IMR-90 (cell line): ENCODE data around the gene RPS16. TPM values are rescaled to one million over a fixed set of nuclear protein-coding genes. Genes with fewer than 3 reads are reported as not detected.

Experiments used
- ATAC-seq: fragments of 200-7000 bp; cut with Tn5 transposase; 2 replicates; pipeline ENCODE4 v1.9.1; 2020; ENCODE audit warnings: low read depth, mild to moderate bottlenecking, moderate library complexity
- BruUV-seq: library from RNA; stranded (reverse); fragments of 400-500 nt; replicated peaks from 2 replicates; lab custom pipeline; 2021; lab: Mats Ljungman, UMichigan
- CTCF ChIA-PET: fragments of 300-600 bp; formaldehyde crosslinking; extraction: SDS; loops from one replicate; lab custom pipeline; 2021; ENCODE audit warnings: antibody characterized with exemption; lab: Yijun Ruan, JAX
- POLR2A ChIA-PET: fragments of 300-600 bp; sonication (Branson Sonifier 250); formaldehyde crosslinking; loops from one replicate; lab custom pipeline; 2022; ENCODE audit warnings: antibody characterized with exemption; ENCODE audit not compliant: unreplicated experiment; lab: Charles Lee
- DNase-seq: peaks from one replicate; pipeline ENCODE4 v3.0.0; 2013
- H2AFZ ChIP-seq: replicated peaks from 2 replicates; pipeline ENCODE3; 2013; ENCODE audit warnings: low read length, mild to moderate bottlenecking; ENCODE audit not compliant: poor library complexity
- H2AK5ac ChIP-seq: 2 replicates; pipeline ENCODE4 v1.6.1; 2013; ENCODE audit warnings: low read depth, low read length, inconsistent platforms
- H2AK9ac ChIP-seq: replicated peaks from 2 replicates; pipeline ENCODE3; 2013; ENCODE audit warnings: mild to moderate bottlenecking, low read depth, low read length, moderate library complexity; ENCODE audit not compliant: poor library complexity
- H2BK120ac ChIP-seq: 2 replicates; pipeline ENCODE4 v1.6.1; 2013; ENCODE audit warnings: low read depth, low read length, inconsistent platforms
- H2BK15ac ChIP-seq: 3 replicates; pipeline ENCODE4 v1.6.1; 2013; ENCODE audit warnings: low read depth, low read length, inconsistent platforms
- H2BK20ac ChIP-seq: 2 replicates; pipeline ENCODE4 v1.6.1; 2013; ENCODE audit warnings: low read depth, mild to moderate bottlenecking, inconsistent platforms, low read length, moderate library complexity
- H2BK5ac ChIP-seq: 2 replicates; pipeline ENCODE4 v1.6.1; 2013; ENCODE audit warnings: mild to moderate bottlenecking, low read depth, low read length, inconsistent platforms; ENCODE audit not compliant: poor library complexity, severe bottlenecking
- H3K14ac ChIP-seq: replicated peaks from 2 replicates; pipeline ENCODE4 v1.6.1; 2013; ENCODE audit warnings: low read depth, low read length, inconsistent platforms
- H3K18ac ChIP-seq: 2 replicates; pipeline ENCODE4 v1.6.1; 2013; ENCODE audit warnings: low read depth, low read length, control low read depth
- H3K23ac ChIP-seq: 2 replicates; pipeline ENCODE4 v1.6.1; 2013; ENCODE audit warnings: low read depth, low read length, inconsistent platforms
- H3K27ac ChIP-seq: 2 replicates; pipeline ENCODE4 v1.5.1; 2013; ENCODE audit warnings: mild to moderate bottlenecking, control low read depth, low read length; ENCODE audit not compliant: insufficient read depth
- H3K27me3 ChIP-seq: 2 replicates; pipeline ENCODE4 v1.6.1; 2013; ENCODE audit warnings: low read length; ENCODE audit not compliant: control insufficient read depth, insufficient read depth
- H3K36me3 ChIP-seq: 2 replicates; pipeline ENCODE4 v1.6.1; 2013; ENCODE audit warnings: low read length, mixed read lengths; ENCODE audit not compliant: control insufficient read depth, insufficient read depth
- H3K4ac ChIP-seq: 2 replicates; pipeline ENCODE4 v1.6.1; 2013; ENCODE audit warnings: low read depth, low read length, inconsistent platforms
- H3K4me1 ChIP-seq: 2 replicates; pipeline ENCODE4 v1.6.1; 2013; ENCODE audit warnings: low read length, mixed read lengths; ENCODE audit not compliant: control insufficient read depth, insufficient read depth
- H3K4me2 ChIP-seq: 2 replicates; pipeline ENCODE4 v1.6.1; 2013; ENCODE audit warnings: low read depth, mild to moderate bottlenecking, control low read depth, low read length, moderate library complexity
- H3K4me3 ChIP-seq: 2 replicates; pipeline ENCODE4 v1.5.1; 2013; ENCODE audit warnings: low read depth, mild to moderate bottlenecking, control low read depth, low read length, moderate library complexity; ENCODE audit not compliant: insufficient read depth
- H3K56ac ChIP-seq: 2 replicates; pipeline ENCODE4 v1.6.1; 2013; ENCODE audit warnings: low read length, inconsistent platforms; ENCODE audit not compliant: insufficient read depth; ENCODE audit errors: extremely low read depth
- H3K79me1 ChIP-seq, 2 experiments: 2 replicates each; pipeline ENCODE4 v1.6.1; 2013; ENCODE audit warnings: low read length in 2 of 2, inconsistent platforms in 1 of 2, low read depth in 1 of 2
- H3K9ac ChIP-seq: 2 replicates; pipeline ENCODE4 v1.6.1; 2013; ENCODE audit warnings: low read depth, low read length, control low read depth
- H3K9me1 ChIP-seq: 2 replicates; pipeline ENCODE4 v1.6.1; 2013; ENCODE audit warnings: low read length, inconsistent platforms; ENCODE audit not compliant: insufficient read depth
- H3K9me3 ChIP-seq: 2 replicates; pipeline ENCODE4 v1.6.1; 2013; ENCODE audit warnings: low read length; ENCODE audit not compliant: control insufficient read depth, insufficient read depth
- H4K20me1 ChIP-seq: 2 replicates; pipeline ENCODE4 v1.6.1; 2013; ENCODE audit warnings: low read length, inconsistent platforms; ENCODE audit not compliant: insufficient read depth
- H4K5ac ChIP-seq: 2 replicates; pipeline ENCODE4 v1.6.1; 2013; ENCODE audit warnings: mild to moderate bottlenecking, low read depth, low read length, control low read depth
- H4K8ac ChIP-seq, 2 experiments: 2 replicates each; pipeline ENCODE4 v1.6.1; 2013; ENCODE audit warnings: low read depth in 2 of 2, low read length in 2 of 2, control low read depth in 1 of 2, inconsistent platforms in 1 of 2
- H4K91ac ChIP-seq: 2 replicates; pipeline ENCODE4 v1.6.1; 2013; ENCODE audit warnings: low read depth, low read length, inconsistent platforms; ENCODE audit not compliant: insufficient read depth
- CEBPB ChIP-seq: IDR thresholded peaks from 2 replicates; pipeline ENCODE4 v1.6.1; 2012; ENCODE audit warnings: low read depth, low read length, improper control_type of control experiment
- SMC3 ChIP-seq: fragments of 150-350 bp; IDR thresholded peaks from 2 replicates; pipeline ENCODE4 v1.6.1; 2016; ENCODE audit warnings: low read depth, mild to moderate bottlenecking, antibody characterized with exemption, low read length, moderate library complexity
- WGBS, 2 experiments: methylation state at CpG; one replicate each; pipeline versions ENCODE4 v1.1.5 to v1.1.7; 2013; ENCODE audit warnings: missing lambda C conversion rate in 2 of 2; ENCODE audit not compliant: insufficient read length in 1 of 2; ENCODE audit errors: extremely low coverage in 2 of 2; 5-methylcytosine and 5-hydroxymethylcytosine counted together
- dilution Hi-C: fragments of 300-500 bp; cut with HindIII; formaldehyde crosslinking; loops from one replicate; pipeline ENCODE4 v1.14.3; 2018; ENCODE audit warnings: low sequenced_read_pairs; ENCODE audit not compliant: unreplicated experiment
- in situ Hi-C: fragments of 300-500 bp; cut with MboI; formaldehyde crosslinking; loops from 3 replicates; pipeline ENCODE4 v1.14.3; 2019; ENCODE audit warnings: low sequenced_read_pairs, inconsistent platforms, mixed read lengths
- intact Hi-C: fragments of 100-400 bp; cut with micrococcal nuclease; formaldehyde crosslinking; loops from 2 replicates; pipeline ENCODE4 v1.10.0; 2022
- polyA plus RNA-seq, 3 experiments: library from polyadenylated mRNA; depleted of rRNA; stranded (reverse); fragments of >200 nt; gene quantifications; 2 replicates each; pipeline ENCODE4 v1.2.3, GENCODE V29; 2012; ENCODE audit warnings: low replicate concordance in 1 of 3
- total RNA-seq: library from RNA; depleted of rRNA; stranded (reverse); fragments of >200 nt; gene quantifications from 2 replicates; pipeline ENCODE4 v1.2.3, GENCODE V29; 2012
- TF ChIP-seq, protein P1 (sequence below): fragments of 150-350 bp; IDR thresholded peaks from 2 replicates; pipeline ENCODE4 v1.6.1; 2016; ENCODE audit warnings: low read depth, mild to moderate bottlenecking, low read length, moderate library complexity, borderline replicate concordance

Gene RPS16
- total and polyA plus RNA-seq, 2 of the 4 experiments (the other 2 are of a cell fraction) = 320 to 3,500 TPM

- Histone ChIP-seq H3K56ac (no peak overlapping the region), H3K36me3 (peaks cover 15% of the 10 kb centered on the region), H3K4ac (peak overlapping the region; percentile 58), H3K4me2 (no peak overlapping the region), H2AFZ (no peak overlapping the region), H3K14ac (no peak overlapping the region), H2BK5ac (no peak overlapping the region), H3K4me1 (peaks cover 27% of the 10 kb centered on the region), H4K91ac (no peak overlapping the region), H3K9me1 (peaks cover 9% of the 10 kb centered on the region), H3K9me3 (no peaks in the 10 kb centered on the region), H2AK5ac (peak overlapping the region; percentile 72), H3K79me1 (peaks cover 0 to 37% of the 10 kb centered on the region in 2 experiments; a peak in 2 of 4 replicates), H4K5ac (no peak overlapping the region), H2AK9ac (no peak overlapping the region), H2BK15ac (peak overlapping the region; percentile 15; the same call in 2 of the 3 replicates), H3K4me3 (no peak overlapping the region), H3K27me3 (no peaks in the 10 kb centered on the region), H3K18ac (no peak overlapping the region; the same call in 1 of the 2 replicates), H4K8ac (no peak overlapping the region), H4K20me1 (peaks cover 37% of the 10 kb centered on the region), H2BK120ac (peak overlapping the region; percentile 49; the same call in 1 of the 2 replicates), H3K27ac (0 out of 2 replicates have a peak overlapping the region, but pooled peaks have one; percentile 5), H3K9ac (no peak overlapping the region), H3K23ac (no peak overlapping the region), H2BK20ac (0 out of 2 replicates have a peak overlapping the region, but pooled peaks have one; percentile 9)
- in situ Hi-C loops = no loop called here
- BruUV-seq = no TSS peak
- ChIA-PET CTCF (no interaction called here), POLR2A (no interaction called here)
- intact Hi-C loops = no loop called here
- dilution Hi-C loops = no loop called here
- DNase-seq (no peak), ATAC-seq (no peak)
- TF ChIP-seq, protein P1, sequence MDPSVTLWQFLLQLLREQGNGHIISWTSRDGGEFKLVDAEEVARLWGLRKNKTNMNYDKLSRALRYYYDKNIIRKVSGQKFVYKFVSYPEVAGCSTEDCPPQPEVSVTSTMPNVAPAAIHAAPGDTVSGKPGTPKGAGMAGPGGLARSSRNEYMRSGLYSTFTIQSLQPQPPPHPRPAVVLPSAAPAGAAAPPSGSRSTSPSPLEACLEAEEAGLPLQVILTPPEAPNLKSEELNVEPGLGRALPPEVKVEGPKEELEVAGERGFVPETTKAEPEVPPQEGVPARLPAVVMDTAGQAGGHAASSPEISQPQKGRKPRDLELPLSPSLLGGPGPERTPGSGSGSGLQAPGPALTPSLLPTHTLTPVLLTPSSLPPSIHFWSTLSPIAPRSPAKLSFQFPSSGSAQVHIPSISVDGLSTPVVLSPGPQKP = no peak
- no peak for TF ChIP-seq CEBPB
- TF ChIP-seq SMC3 = no peak
- WGBS, 2 experiments = 100% methylated on average over 1 of the region's 17 CpGs; no CpG with 5 or more reads in 1 of the 2 experiments
These were observed 30.3 kb downstream of the RPS16 start for GRCh38 chr19:39405261-39405957.
